SK-N-MC (cell line): ENCODE measurements around the gene PRPF40B.

Experiments
- DNase-seq: peaks from one replicate; pipeline ENCODE4 v3.0.0-alpha.2; 2011; ENCODE audit warnings: low read depth, low spot score
- H3K27ac ChIP-seq: fragments of 200-600 bp; sonication (generic); 2 replicates; pipeline ENCODE4 v1.5.1; 2016; ENCODE audit warnings: mixed run types
- H3K36me3 ChIP-seq: fragments of 200-600 bp; sonication (generic); 2 replicates; pipeline ENCODE4 v1.6.1; 2017; ENCODE audit warnings: antibody characterized with exemption, low read length, mixed read lengths; ENCODE audit not compliant: insufficient read depth
- H3K4me3 ChIP-seq: fragments of 200-600 bp; sonication (generic); 2 replicates; pipeline ENCODE4 v1.5.1; 2016
- H3K9ac ChIP-seq: fragments of 200-600 bp; sonication (generic); 2 replicates; pipeline ENCODE4 v1.8.0; 2017; ENCODE audit warnings: mixed run types, mixed read lengths; ENCODE audit not compliant: insufficient read length
- H3K9me3 ChIP-seq: fragments of 200-600 bp; sonication (generic); 2 replicates; pipeline ENCODE4 v1.6.1; 2017; ENCODE audit warnings: low read depth, mild to moderate bottlenecking, antibody characterized with exemption, low read length, moderate library complexity, mixed read lengths
- EZH2 ChIP-seq: fragments of 200-600 bp; sonication (generic); IDR thresholded peaks from one replicate; pipeline ENCODE4 v1.6.1; 2017; ENCODE audit warnings: antibody characterized with exemption
- FOXP2 ChIP-seq: optimal IDR thresholded peaks from 2 replicates; pipeline ENCODE3; 2011; ENCODE audit warnings: mild to moderate bottlenecking, moderate library complexity; ENCODE audit not compliant: insufficient read depth; ENCODE audit errors: extremely low read length, control extremely low read depth
- POLR2AphosphoS5 ChIP-seq: IDR thresholded peaks from 2 replicates; pipeline ENCODE4 v1.6.1; 2012; ENCODE audit warnings: mild to moderate bottlenecking, low read depth, low read length, borderline replicate concordance

PRPF40B gene

DNA sequence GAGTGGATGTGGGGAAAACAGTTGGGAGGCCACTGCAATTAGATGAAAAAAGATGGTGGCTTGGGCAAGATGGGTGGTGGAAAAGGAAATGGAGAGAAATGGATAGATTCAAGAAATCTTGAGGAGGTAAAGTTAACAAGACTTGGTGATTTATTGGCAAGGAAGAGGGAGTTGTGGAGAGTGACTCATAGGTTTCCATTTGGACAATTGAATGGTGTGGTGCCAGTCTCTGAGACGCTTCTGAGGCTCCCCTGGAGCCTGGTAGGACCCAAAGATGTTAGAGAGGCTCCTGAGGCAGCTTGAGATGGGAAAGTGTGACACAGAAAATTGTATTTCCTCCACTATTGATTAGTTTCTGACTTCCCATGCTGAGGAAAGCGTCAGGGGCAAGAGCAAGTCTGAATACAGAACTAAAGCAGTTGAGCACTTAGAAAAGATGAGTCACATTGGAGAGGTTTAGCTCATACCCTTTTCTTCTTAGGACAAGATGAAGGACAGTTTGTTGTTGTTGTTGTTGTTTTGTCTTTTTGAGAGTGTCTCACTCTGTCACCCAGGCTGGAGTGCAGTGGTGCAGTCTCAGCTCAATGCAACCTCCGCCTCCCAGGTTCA is 4.5 kb downstream of the PRPF40B start:
- no peak for DNase-seq
- no peak overlapping the region for H3K27ac ChIP-seq
- no peaks in the 10 kb centered on the region for H3K9me3 ChIP-seq
- H3K36me3 ChIP-seq = no peaks in the 10 kb centered on the region
- no peak for TF ChIP-seq FOXP2
- TF ChIP-seq EZH2 = no peak
- TF ChIP-seq POLR2AphosphoS5 = no peak
- H3K9ac ChIP-seq = no peak overlapping the region
- no peak overlapping the region for H3K4me3 ChIP-seq

DNA sequence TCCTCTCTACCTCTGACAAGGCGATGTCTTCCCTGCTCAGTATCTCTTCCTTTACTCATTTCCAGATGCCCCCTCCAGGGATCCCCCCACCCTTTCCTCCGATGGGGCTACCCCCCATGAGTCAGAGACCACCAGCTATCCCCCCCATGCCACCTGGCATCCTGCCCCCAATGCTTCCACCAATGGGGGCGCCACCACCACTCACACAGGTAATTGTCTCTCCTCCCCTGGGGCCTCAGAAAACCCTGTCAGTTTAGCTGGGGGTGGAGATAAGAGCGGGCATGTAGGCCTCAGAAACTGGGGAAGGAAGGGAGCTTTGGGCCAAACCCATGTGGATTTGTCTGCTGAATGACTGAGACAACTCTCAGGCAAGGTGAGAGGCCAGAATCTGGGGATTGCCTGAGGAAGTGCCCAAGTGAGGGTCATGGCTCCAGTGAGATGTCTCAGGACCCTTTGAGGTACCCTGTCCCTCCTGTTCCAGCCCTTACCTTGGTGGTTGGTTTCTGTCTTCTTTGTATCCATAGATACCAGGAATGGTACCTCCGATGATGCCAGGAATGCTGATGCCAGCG is 8.1 kb downstream of the PRPF40B start:
- TF ChIP-seq FOXP2 (no peak), EZH2 (no peak), POLR2AphosphoS5 (no peak)
- no peaks in the 10 kb centered on the region for H3K9me3 ChIP-seq
- no peaks in the 10 kb centered on the region for H3K36me3 ChIP-seq
- no peak overlapping the region for H3K4me3 ChIP-seq
- H3K27ac ChIP-seq = no peak overlapping the region
- H3K9ac ChIP-seq = no peak overlapping the region
- no peak for DNase-seq

DNA sequence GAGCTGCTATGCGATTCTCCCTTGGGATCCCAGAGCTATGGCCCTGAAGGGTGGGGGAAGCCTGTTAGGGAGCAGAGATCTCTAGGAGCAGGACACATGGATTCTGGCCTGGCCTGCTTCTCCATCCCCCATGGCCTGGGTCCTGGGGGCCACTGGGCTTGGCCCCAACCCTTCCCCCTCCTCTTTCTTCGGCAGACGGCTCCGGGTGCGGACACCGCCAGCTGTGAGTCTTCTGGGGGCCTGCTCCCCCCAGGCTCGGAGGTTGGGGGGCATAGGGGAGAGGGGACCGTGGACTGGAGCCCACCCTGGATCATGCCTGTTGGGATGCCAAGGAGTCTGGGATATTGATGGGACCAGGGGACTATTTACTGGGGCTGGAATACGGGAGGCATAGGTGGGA is 9.0 kb downstream of the PRPF40B start:
- DNase-seq = no peak
- TF ChIP-seq POLR2AphosphoS5 (no peak), EZH2 (no peak), FOXP2 (no peak)
- Histone ChIP-seq H3K36me3 (no peaks in the 10 kb centered on the region), H3K27ac (no peak overlapping the region), H3K4me3 (no peak overlapping the region), H3K9me3 (no peaks in the 10 kb centered on the region), H3K9ac (no peak overlapping the region)

DNA sequence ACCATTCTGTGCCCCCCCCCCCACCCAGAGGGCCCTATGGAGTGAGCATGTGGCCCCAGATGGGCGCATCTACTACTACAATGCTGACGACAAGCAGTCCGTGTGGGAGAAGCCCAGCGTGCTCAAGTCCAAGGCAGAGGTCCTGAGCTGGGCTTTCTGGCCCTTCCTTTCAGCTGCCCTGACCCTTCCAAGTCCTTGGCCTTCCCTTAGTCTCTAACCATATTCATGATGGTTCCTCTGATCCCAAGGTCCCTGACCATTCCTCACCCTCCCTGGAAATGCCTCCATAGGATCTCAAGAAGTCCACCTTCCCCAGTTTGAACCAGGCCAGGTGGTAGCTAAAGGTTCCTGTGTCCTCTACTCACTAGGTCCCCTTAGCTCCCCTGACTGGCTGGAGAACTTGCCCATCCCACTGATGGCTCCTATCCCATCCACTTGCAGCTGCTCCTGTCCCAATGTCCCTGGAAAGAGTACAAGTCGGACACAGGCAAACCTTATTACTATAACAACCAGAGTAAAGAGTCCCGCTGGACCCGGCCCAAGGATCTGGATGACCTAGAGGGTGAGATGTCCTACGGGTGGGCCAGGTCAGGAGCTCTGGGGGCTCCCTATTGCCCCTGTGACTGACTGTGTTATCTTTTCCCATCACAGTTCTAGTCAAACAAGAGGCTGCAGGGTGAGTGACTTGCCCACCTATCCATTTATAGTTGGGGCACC is 9.8 kb downstream of the PRPF40B start:
- Histone ChIP-seq H3K4me3 (no peak overlapping the region), H3K27ac (no peak overlapping the region), H3K9me3 (no peaks in the 10 kb centered on the region), H3K36me3 (no peaks in the 10 kb centered on the region), H3K9ac (no peak overlapping the region)
- no peak for TF ChIP-seq FOXP2
- TF ChIP-seq POLR2AphosphoS5 = no peak
- no peak for TF ChIP-seq EZH2
- DNase-seq = no peak

DNA sequence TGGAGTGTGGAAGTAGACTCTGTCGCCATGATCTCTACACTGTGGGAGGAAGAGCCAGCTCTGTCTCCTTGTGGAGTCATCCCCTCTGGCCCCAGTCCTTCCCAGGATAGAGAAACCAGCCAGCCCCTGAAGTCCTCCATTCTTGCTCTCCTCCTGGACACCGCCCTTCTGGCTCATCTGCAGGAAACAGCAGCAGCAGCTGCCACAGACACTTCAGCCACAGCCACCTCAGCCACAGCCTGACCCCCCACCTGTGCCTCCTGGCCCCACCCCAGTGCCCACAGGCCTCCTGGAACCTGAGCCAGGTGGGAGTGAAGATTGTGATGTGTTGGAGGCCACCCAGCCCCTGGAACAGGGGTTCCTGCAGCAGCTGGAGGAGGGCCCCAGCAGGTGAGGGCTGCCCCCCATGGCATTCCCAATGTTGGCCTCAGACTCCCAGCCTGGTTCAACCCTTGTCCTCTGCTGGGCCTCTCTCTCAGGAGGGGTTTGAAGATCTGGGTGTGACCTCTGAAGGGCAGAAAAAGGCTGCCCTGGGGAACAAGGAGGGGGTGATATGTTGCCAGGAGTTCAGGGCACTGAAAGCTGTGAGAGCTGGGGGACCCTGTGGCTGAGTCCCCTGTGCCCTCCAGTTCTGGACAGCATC is 10.5 kb downstream of the PRPF40B start:
- no peak for DNase-seq
- TF ChIP-seq POLR2AphosphoS5 = no peak
- no peak for TF ChIP-seq EZH2
- TF ChIP-seq FOXP2 = no peak
- Histone ChIP-seq H3K9ac (no peak overlapping the region), H3K4me3 (no peak overlapping the region), H3K27ac (no peak overlapping the region), H3K9me3 (no peaks in the 10 kb centered on the region), H3K36me3 (no peaks in the 10 kb centered on the region)

DNA sequence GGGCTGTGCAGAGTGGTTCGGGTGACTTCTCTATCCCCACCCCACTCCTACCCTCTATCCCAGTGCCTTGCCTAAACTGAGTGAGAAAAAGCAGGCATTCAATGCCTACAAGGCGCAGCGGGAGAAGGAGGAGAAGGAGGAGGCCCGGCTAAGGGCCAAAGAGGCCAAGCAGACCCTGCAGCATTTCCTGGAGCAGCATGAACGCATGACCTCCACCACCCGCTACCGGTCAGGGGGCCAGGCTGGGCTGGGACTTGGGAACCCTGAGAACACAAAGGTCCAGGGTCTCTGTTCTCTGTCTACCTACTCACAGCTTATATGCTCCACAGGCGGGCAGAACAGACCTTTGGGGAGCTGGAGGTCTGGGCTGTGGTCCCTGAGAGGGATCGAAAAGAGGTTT is 11.7 kb downstream of the PRPF40B start:
- no peak for TF ChIP-seq POLR2AphosphoS5
- TF ChIP-seq EZH2 = no peak
- TF ChIP-seq FOXP2 = no peak
- no peaks in the 10 kb centered on the region for H3K36me3 ChIP-seq
- H3K4me3 ChIP-seq = no peak overlapping the region
- no peak for DNase-seq
- H3K27ac ChIP-seq = no peak overlapping the region
- H3K9me3 ChIP-seq = no peaks in the 10 kb centered on the region
- H3K9ac ChIP-seq = no peak overlapping the region

DNA sequence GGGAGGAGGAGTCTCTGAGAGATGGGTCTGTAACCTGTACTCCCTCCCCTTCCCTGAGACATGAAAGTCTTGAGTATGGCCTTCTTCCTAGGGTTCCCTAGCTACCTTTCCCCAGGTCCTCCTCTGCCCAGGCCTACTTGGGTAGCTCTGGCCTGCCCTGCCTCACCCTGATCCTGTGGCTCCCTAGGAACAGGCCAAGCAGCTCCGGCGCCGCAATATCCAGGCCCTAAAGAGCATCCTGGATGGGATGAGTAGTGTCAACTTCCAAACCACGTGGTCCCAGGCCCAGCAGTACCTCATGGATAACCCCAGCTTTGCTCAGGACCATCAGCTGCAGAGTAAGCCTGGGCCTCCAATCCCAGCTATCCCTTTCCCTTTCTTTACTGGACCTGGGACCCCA is 12.3 kb downstream of the PRPF40B start:
- Histone ChIP-seq H3K4me3 (no peak overlapping the region), H3K9ac (no peak overlapping the region), H3K9me3 (no peaks in the 10 kb centered on the region), H3K36me3 (no peaks in the 10 kb centered on the region), H3K27ac (no peak overlapping the region)
- TF ChIP-seq FOXP2 = no peak
- no peak for TF ChIP-seq EZH2
- TF ChIP-seq POLR2AphosphoS5 = no peak
- no peak for DNase-seq

DNA sequence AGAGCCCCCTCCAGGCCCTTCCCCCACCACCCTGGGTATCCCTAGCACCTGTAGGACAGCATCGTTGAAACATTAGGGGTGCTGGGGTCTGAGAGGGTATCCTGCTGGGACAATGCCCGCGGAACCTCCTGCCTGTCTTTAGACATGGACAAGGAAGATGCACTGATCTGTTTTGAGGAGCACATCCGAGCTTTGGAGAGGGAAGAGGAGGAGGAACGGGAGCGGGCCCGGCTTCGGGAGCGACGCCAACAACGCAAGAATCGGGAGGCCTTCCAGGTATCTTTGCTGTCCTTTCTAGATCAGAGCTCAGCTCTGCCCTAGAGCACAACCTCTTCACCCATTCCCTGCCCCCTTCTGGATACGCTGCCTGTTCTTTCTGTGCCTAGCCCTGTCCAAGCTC is 13.2 kb downstream of the PRPF40B start:
- DNase-seq = no peak
- no peak overlapping the region for H3K9ac ChIP-seq
- H3K36me3 ChIP-seq = no peaks in the 10 kb centered on the region
- H3K27ac ChIP-seq = no peak overlapping the region
- H3K9me3 ChIP-seq = no peaks in the 10 kb centered on the region
- TF ChIP-seq FOXP2 (no peak), EZH2 (no peak), POLR2AphosphoS5 (no peak)
- no peak overlapping the region for H3K4me3 ChIP-seq
